ENCODE results near the gene OR6K3. TPM values are rescaled to one million over a fixed set of nuclear protein-coding genes. Genes with fewer than 3 reads are reported as not detected.

The OR6K3 gene
- polyA plus RNA-seq, 2 of the 4 experiments (the other 2 are of a cell fraction), result not detected

DNA sequence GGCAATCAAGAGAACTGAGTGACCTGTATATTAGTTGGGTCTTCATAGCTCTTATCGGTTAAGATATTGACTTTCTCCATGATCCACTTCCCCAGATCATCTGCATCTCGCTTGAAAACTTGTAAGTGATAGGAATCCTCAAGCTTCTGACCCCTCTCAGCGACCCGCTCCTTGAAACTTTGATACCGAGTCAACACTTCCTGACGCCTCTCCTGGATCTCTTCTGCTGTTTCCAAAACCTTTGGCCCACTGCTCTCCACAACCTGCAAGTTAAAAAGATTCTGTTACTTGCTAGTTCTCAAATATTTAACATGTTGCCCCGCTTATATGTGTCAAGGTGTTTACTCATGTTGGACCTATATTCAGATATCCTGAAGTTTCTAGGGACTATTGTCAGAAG, 35.4 kb downstream of the OR6K3 start:
- ChIA-PET CTCF (no interaction called here), POLR2A (no interaction called here)
- no peak for DNase-seq (ENCODE audit: low read depth in 1 of 2, low spot score in 1 of 2)
- 15% methylated on average over 7 of the region's 7 CpGs for WGBS (ENCODE audit: missing lambda C conversion rate)
- ATAC-seq, result no peak
- H3K9me3 ChIP-seq, result no peaks in the 10 kb centered on the region
- no peaks in the 10 kb centered on the region for H3K4me1 ChIP-seq
- no peak overlapping the region for H3K4me2 ChIP-seq
- no peak overlapping the region for H3K27ac ChIP-seq
- TF ChIP-seq RFX5 (IDR thresholded peaks at IDR 0.05), result no peak
- TF ChIP-seq NPAS2 (CRISPR knock-in tag; IDR thresholded peaks at IDR 0.05; ENCODE audit: borderline replicate concordance), result no peak
- no peak for TF ChIP-seq ZNF302 (CRISPR knock-in tag; IDR thresholded peaks at IDR 0.05)
- no peak for TF ChIP-seq FOXS1 (CRISPR knock-in tag; IDR thresholded peaks at IDR 0.05)
- no peak for TF ChIP-seq ZSCAN20 (CRISPR knock-in tag; IDR thresholded peaks at IDR 0.05)
- no peak for TF ChIP-seq PHF8 (IDR thresholded peaks at IDR 0.05; ENCODE audit: borderline replicate concordance, low read depth)
- no peak for TF ChIP-seq BCL3 (IDR thresholded peaks at IDR 0.05)
- TF ChIP-seq HEYL (CRISPR knock-in tag; IDR thresholded peaks at IDR 0.05), result no peak
- TF ChIP-seq SMC3 (IDR thresholded peaks at IDR 0.05), result no peak
- no peak for TF ChIP-seq CBX8 (IDR thresholded peaks at IDR 0.05)
- TF ChIP-seq MAZ (IDR thresholded peaks at IDR 0.05; ENCODE audit: borderline replicate concordance, low read depth, low read length), result no peak
- TF ChIP-seq HOXB13 (CRISPR knock-in tag; IDR thresholded peaks at IDR 0.05; ENCODE audit: low read depth), result no peak
- no peak for TF ChIP-seq RARB (CRISPR knock-in tag; IDR thresholded peaks at IDR 0.05)
- TF ChIP-seq PBX3 (IDR thresholded peaks at IDR 0.05), result no peak
- TF ChIP-seq KDM5A (IDR thresholded peaks at IDR 0.05), result no peak
- FAIRE-seq, result no peak
- no peak overlapping the region for H3K4me3 ChIP-seq

DNA sequence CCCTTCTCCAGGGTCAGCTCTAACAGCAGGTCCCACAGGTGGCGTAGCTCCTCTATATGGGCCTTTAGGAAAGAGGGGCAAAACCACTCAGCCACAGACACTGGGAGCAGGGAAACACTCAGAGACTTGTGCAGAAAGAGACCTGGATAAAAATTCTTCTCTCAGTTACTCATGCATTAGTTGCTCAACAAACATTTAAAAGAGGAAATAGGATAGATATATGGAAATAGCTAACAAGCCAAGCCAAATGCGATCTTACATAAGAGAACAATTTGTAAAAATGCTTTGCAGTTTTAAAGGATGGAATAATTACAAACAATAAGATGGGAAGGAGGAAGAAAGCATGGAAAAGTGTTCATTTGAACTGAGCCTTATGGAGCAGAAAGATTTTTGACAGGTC, 38.9 kb downstream of the OR6K3 start:
- H3K4me3 ChIP-seq, result no peak overlapping the region
- H3K4me2 ChIP-seq, result no peak overlapping the region
- ATAC-seq (no peak), FAIRE-seq (no peak), DNase-seq (ENCODE audit: low read depth in 1 of 2, low spot score in 1 of 2) (no peak)
- ChIA-PET CTCF (no interaction called here), POLR2A (no interaction called here)
- no peaks in the 10 kb centered on the region for H3K4me1 ChIP-seq
- no peaks in the 10 kb centered on the region for H3K9me3 ChIP-seq
- WGBS (ENCODE audit: missing lambda C conversion rate), result 5% methylated on average over 2 of the region's 2 CpGs
- no peak for TF ChIP-seq BHLHE40 (IDR thresholded peaks at IDR 0.05; ENCODE audit: low read depth, low read length)
- no peak for TF ChIP-seq HMGXB4 (CRISPR knock-in tag; IDR thresholded peaks at IDR 0.05; ENCODE audit: borderline replicate concordance)
- no peak for TF ChIP-seq EHF (CRISPR knock-in tag; IDR thresholded peaks at IDR 0.05)
- no peak for TF ChIP-seq ELK1 (IDR thresholded peaks at IDR 0.05; ENCODE audit: low read depth, low read length)
- no peak for TF ChIP-seq POLR2A (IDR thresholded peaks at IDR 0.05; ENCODE audit: low read length)
- no peak for TF ChIP-seq CEBPB (IDR thresholded peaks at IDR 0.05)
- TF ChIP-seq, protein P1, sequence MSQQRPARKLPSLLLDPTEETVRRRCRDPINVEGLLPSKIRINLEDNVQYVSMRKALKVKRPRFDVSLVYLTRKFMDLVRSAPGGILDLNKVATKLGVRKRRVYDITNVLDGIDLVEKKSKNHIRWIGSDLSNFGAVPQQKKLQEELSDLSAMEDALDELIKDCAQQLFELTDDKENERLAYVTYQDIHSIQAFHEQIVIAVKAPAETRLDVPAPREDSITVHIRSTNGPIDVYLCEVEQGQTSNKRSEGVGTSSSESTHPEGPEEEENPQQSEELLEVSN (IDR thresholded peaks at IDR 0.05; ENCODE audit: borderline replicate concordance, low read depth), result no peak
- no peak for TF ChIP-seq MAZ (IDR thresholded peaks at IDR 0.05; ENCODE audit: borderline replicate concordance, low read depth, low read length)
- no peak for TF ChIP-seq PBX3 (IDR thresholded peaks at IDR 0.05)
- no peak for TF ChIP-seq HEYL (CRISPR knock-in tag; IDR thresholded peaks at IDR 0.05)
- H3K27ac ChIP-seq, result no peak overlapping the region

Measured in A549 (cell line).